ENCODE results near the gene B3GNT2. TPM values are rescaled to one million over a fixed set of nuclear protein-coding genes. Genes with fewer than 3 reads are reported as not detected.

The B3GNT2 gene
- total and polyA plus RNA-seq, 9 of the 15 experiments (the other 6 are each of a cell fraction or from before 2014, with no cell fraction given): 6.0 to 38.9 (median 25.0) TPM

DNA sequence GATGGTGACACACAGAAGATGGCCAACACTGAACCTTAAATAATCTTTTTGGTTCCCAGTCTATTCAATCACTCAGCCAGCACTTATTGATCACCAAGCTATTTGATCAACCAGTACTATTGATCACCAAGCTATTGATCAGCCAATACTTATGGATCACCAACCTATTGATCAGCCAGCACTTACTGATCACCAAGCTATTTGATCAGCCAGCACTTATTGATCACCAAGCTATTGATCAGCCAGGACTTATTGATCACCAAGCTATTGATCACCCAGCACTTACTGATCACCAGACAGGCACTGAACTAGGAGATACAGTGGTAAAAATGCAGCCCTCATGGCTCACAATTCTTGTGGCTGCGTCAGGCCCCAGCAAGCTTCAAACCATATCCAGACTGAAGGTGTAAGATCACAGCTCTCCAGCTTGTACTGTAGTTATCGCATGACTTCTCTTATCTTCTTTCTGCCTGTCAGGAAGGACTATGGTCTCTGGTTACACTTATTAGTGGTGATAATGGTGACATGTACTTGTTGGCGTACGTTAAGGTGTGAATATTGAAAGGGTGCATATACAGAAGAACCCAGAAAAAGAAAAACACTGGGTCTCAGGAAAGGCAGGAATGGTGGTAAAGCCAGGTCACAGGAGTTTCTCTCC lies 18.4 kb upstream of the B3GNT2 start (continued):
- TF ChIP-seq, protein P1, sequence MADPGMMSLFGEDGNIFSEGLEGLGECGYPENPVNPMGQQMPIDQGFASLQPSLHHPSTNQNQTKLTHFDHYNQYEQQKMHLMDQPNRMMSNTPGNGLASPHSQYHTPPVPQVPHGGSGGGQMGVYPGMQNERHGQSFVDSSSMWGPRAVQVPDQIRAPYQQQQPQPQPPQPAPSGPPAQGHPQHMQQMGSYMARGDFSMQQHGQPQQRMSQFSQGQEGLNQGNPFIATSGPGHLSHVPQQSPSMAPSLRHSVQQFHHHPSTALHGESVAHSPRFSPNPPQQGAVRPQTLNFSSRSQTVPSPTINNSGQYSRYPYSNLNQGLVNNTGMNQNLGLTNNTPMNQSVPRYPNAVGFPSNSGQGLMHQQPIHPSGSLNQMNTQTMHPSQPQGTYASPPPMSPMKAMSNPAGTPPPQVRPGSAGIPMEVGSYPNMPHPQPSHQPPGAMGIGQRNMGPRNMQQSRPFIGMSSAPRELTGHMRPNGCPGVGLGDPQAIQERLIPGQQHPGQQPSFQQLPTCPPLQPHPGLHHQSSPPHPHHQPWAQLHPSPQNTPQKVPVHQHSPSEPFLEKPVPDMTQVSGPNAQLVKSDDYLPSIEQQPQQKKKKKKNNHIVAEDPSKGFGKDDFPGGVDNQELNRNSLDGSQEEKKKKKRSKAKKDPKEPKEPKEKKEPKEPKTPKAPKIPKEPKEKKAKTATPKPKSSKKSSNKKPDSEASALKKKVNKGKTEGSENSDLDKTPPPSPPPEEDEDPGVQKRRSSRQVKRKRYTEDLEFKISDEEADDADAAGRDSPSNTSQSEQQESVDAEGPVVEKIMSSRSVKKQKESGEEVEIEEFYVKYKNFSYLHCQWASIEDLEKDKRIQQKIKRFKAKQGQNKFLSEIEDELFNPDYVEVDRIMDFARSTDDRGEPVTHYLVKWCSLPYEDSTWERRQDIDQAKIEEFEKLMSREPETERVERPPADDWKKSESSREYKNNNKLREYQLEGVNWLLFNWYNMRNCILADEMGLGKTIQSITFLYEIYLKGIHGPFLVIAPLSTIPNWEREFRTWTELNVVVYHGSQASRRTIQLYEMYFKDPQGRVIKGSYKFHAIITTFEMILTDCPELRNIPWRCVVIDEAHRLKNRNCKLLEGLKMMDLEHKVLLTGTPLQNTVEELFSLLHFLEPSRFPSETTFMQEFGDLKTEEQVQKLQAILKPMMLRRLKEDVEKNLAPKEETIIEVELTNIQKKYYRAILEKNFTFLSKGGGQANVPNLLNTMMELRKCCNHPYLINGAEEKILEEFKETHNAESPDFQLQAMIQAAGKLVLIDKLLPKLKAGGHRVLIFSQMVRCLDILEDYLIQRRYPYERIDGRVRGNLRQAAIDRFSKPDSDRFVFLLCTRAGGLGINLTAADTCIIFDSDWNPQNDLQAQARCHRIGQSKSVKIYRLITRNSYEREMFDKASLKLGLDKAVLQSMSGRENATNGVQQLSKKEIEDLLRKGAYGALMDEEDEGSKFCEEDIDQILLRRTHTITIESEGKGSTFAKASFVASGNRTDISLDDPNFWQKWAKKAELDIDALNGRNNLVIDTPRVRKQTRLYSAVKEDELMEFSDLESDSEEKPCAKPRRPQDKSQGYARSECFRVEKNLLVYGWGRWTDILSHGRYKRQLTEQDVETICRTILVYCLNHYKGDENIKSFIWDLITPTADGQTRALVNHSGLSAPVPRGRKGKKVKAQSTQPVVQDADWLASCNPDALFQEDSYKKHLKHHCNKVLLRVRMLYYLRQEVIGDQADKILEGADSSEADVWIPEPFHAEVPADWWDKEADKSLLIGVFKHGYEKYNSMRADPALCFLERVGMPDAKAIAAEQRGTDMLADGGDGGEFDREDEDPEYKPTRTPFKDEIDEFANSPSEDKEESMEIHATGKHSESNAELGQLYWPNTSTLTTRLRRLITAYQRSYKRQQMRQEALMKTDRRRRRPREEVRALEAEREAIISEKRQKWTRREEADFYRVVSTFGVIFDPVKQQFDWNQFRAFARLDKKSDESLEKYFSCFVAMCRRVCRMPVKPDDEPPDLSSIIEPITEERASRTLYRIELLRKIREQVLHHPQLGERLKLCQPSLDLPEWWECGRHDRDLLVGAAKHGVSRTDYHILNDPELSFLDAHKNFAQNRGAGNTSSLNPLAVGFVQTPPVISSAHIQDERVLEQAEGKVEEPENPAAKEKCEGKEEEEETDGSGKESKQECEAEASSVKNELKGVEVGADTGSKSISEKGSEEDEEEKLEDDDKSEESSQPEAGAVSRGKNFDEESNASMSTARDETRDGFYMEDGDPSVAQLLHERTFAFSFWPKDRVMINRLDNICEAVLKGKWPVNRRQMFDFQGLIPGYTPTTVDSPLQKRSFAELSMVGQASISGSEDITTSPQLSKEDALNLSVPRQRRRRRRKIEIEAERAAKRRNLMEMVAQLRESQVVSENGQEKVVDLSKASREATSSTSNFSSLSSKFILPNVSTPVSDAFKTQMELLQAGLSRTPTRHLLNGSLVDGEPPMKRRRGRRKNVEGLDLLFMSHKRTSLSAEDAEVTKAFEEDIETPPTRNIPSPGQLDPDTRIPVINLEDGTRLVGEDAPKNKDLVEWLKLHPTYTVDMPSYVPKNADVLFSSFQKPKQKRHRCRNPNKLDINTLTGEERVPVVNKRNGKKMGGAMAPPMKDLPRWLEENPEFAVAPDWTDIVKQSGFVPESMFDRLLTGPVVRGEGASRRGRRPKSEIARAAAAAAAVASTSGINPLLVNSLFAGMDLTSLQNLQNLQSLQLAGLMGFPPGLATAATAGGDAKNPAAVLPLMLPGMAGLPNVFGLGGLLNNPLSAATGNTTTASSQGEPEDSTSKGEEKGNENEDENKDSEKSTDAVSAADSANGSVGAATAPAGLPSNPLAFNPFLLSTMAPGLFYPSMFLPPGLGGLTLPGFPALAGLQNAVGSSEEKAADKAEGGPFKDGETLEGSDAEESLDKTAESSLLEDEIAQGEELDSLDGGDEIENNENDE (IDR thresholded peaks at IDR 0.05; ENCODE audit: low read depth, low read length): no peak
- TF ChIP-seq ARID1B (IDR thresholded peaks at IDR 0.05) (peak; percentile 83), CBFA2T2 (conservative IDR thresholded peaks at IDR 0.05) (peak; percentile 75), CBX3 (IDR thresholded peaks at IDR 0.05; ENCODE audit: borderline replicate concordance in 1 of 2, low read length in 2 of 2) (no peak), ZKSCAN8 (CRISPR knock-in tag; IDR thresholded peaks at IDR 0.05) (no peak), FUS (optimal IDR thresholded peaks at IDR 0.05; ENCODE audit: low read depth, low read length) (no peak), MCM2 (IDR thresholded peaks at IDR 0.05; ENCODE audit: low read depth) (no peak), RBM15 (IDR thresholded peaks at IDR 0.05; ENCODE audit: insufficient read depth, low read length) (no peak), HDAC8 (tag; IDR thresholded peaks at IDR 0.05) (no peak), TRIM24 (IDR thresholded peaks at IDR 0.05) (0 out of 4 replicates have a peak, but pooled peaks of 1 of the 2 experiments have one; percentile 16), ZNF282 (CRISPR knock-in tag; IDR thresholded peaks at IDR 0.05) (no peak), CBX1 (IDR thresholded peaks at IDR 0.05; ENCODE audit: low read depth) (no peak), ZNF699 (CRISPR knock-in tag; IDR thresholded peaks at IDR 0.05; ENCODE audit: insufficient replicate concordance) (no peak), CREB1 (IDR thresholded peaks at IDR 0.05) (no peak), CREB1 (CRISPR knock-in tag; IDR thresholded peaks at IDR 0.05) (no peak)
- TF ChIP-seq, protein P2, sequence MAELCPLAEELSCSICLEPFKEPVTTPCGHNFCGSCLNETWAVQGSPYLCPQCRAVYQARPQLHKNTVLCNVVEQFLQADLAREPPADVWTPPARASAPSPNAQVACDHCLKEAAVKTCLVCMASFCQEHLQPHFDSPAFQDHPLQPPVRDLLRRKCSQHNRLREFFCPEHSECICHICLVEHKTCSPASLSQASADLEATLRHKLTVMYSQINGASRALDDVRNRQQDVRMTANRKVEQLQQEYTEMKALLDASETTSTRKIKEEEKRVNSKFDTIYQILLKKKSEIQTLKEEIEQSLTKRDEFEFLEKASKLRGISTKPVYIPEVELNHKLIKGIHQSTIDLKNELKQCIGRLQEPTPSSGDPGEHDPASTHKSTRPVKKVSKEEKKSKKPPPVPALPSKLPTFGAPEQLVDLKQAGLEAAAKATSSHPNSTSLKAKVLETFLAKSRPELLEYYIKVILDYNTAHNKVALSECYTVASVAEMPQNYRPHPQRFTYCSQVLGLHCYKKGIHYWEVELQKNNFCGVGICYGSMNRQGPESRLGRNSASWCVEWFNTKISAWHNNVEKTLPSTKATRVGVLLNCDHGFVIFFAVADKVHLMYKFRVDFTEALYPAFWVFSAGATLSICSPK (IDR thresholded peaks at IDR 0.05; ENCODE audit: borderline replicate concordance): no peak

All from K562 (cell line).